IPS-15b (cell line): Measurements from ENCODE around the gene MALRD1.

ENCODE experiments used
- H3K27me3 ChIP-seq: one replicate; pipeline ENCODE4 v1.6.1; 2013; ENCODE audit warnings: low read length; ENCODE audit not compliant: control insufficient read depth, insufficient read depth
- H3K36me3 ChIP-seq: one replicate; pipeline ENCODE4 v1.6.1; 2013; ENCODE audit warnings: low read length; ENCODE audit not compliant: control insufficient read depth, insufficient read depth
- H3K4me1 ChIP-seq: one replicate; pipeline ENCODE4 v1.6.1; 2013; ENCODE audit warnings: mild to moderate bottlenecking, low read length; ENCODE audit not compliant: control insufficient read depth, insufficient read depth
- H3K4me3 ChIP-seq: one replicate; pipeline ENCODE4 v1.5.1; 2013; ENCODE audit warnings: low read depth, low read length
- H3K9ac ChIP-seq: one replicate; pipeline ENCODE4 v1.6.1; 2013; ENCODE audit warnings: low read depth, mild to moderate bottlenecking, low read length
- H3K9me3 ChIP-seq: one replicate; pipeline ENCODE4 v1.6.1; 2013; ENCODE audit warnings: mild to moderate bottlenecking, low read length; ENCODE audit not compliant: control insufficient read depth, insufficient read depth

The MALRD1 gene

DNA sequence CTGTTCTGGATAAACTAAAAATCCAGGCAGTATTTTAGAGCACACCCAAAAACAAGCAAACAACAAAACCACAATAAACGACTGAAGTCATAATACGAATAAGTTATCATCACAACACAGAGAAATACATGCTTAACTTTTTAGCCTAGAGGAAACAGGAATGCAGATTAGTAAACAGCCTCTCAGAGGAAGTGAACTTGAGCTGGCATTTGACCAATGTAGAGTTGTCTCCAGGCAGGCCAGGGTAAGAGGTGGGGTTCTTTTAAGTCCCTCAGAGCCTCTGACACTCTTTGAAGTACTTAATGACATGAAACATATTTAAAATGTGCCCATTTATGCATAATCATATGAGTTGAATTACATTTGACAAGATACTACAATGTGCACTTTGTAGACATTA is 724.4 kb downstream of the MALRD1 start:
- H3K9me3 ChIP-seq: no peaks in the 10 kb centered on the region
- no peaks in the 10 kb centered on the region for H3K36me3 ChIP-seq
- H3K27me3 ChIP-seq: no peaks in the 10 kb centered on the region
- H3K4me3 ChIP-seq: no peak overlapping the region
- H3K4me1 ChIP-seq: no peaks in the 10 kb centered on the region
- H3K9ac ChIP-seq: no peak overlapping the region

DNA sequence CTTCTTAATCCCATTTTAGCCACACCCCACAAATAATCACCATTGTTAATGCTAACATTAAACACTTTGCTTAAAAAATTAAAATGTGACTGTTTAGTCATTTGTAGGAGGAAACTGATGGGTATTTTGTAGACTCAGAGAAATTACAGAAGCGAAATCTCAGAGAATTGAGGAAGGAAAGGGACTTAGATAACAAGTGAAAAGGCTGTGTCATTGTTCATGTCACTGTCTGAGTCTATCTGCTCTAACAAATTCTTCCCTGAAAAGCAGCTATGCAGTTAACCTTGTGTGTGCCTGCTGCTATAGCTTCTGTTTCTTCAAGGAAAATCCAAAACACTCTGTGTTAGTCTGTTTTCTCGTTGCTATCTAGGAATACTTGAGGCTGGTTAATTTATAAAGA is 726.7 kb downstream of the MALRD1 start:
- no peak overlapping the region for H3K9ac ChIP-seq
- H3K4me1 ChIP-seq: no peaks in the 10 kb centered on the region

GRCh38 chr10:19777806-19778205 is 729.2 kb downstream of the MALRD1 start:
- H3K9me3 ChIP-seq: no peaks in the 10 kb centered on the region
- H3K36me3 ChIP-seq: no peaks in the 10 kb centered on the region
- no peaks in the 10 kb centered on the region for H3K27me3 ChIP-seq
- no peak overlapping the region for H3K9ac ChIP-seq
- H3K4me3 ChIP-seq: no peak overlapping the region
- H3K4me1 ChIP-seq: no peaks in the 10 kb centered on the region

More for the DNA sequence above, 726.7 kb downstream of the MALRD1 start:
- H3K4me3 ChIP-seq: no peak overlapping the region
- H3K9me3 ChIP-seq: no peaks in the 10 kb centered on the region
- H3K36me3 ChIP-seq: no peaks in the 10 kb centered on the region
- no peaks in the 10 kb centered on the region for H3K27me3 ChIP-seq

- no peaks in the 10 kb centered on the region for H3K9me3 ChIP-seq
- no peaks in the 10 kb centered on the region for H3K36me3 ChIP-seq
- H3K9ac ChIP-seq: no peak overlapping the region
- no peak overlapping the region for H3K4me3 ChIP-seq
- no peaks in the 10 kb centered on the region for H3K4me1 ChIP-seq
- H3K27me3 ChIP-seq: no peaks in the 10 kb centered on the region
Observed at GRCh38 chr10:19778996-19779395, 730.4 kb downstream of the MALRD1 start.

DNA sequence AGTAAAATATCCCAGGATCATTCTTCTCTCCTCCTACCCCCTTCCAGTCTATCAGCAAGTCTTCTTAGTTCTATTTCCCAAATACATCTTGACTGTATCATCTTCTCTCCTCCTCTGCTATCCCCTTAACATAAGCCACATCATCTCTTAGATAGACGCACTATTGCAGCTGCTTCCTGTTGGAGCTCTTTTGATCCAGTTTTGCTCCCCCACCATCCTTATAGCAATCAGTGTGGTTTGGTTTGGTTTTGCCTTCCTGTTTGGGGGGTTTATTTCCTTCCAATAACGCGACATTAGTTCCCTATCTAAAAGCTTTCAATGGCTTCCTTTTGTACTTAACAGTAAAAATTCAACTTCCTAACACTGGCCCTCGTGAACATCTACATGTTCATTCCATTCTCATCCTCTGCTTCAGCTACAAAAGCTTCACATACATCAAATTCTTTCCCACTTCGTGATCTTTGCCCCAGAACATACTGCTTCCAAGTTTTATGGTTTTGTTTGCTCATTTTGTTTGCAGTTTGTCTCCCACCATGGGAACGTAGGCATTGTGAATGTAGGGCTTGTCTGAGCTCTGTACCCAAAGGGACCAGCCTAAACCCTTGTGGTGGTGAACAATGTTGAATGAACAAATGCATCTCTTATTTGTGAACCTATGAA is 734.0 kb downstream of the MALRD1 start:
- Histone ChIP-seq H3K27me3 (no peaks in the 10 kb centered on the region), H3K9me3 (no peaks in the 10 kb centered on the region), H3K36me3 (no peaks in the 10 kb centered on the region), H3K4me1 (no peaks in the 10 kb centered on the region), H3K4me3 (no peak overlapping the region), H3K9ac (no peak overlapping the region)

- H3K9ac ChIP-seq: no peak overlapping the region
- peaks cover 3% of the 10 kb centered on the region for H3K4me1 ChIP-seq
- H3K27me3 ChIP-seq: no peaks in the 10 kb centered on the region
- H3K4me3 ChIP-seq: no peak overlapping the region
- H3K36me3 ChIP-seq: no peaks in the 10 kb centered on the region
- H3K9me3 ChIP-seq: no peaks in the 10 kb centered on the region
Observed at GRCh38 chr10:19783721-19784120, 735.1 kb downstream of the MALRD1 start.
